Renal cortical epithelial cell (primary cell): ENCODE measurements around the gene DOCK8. TPM values are rescaled to one million over a fixed set of nuclear protein-coding genes. Genes with fewer than 3 reads are reported as not detected.
A peak's percentile ranks its signal among the peaks of the same experiment; 100 is the strongest.
"Not testable (repeated sequence)": the region's sequence is repeated elsewhere in the genome, so short reads cannot be mapped to it uniquely, and the experiment has no call there.

ENCODE experiments used
- DNase-seq: peaks from one replicate; pipeline ENCODE4 v3.0.0-alpha.2; 2011; ENCODE audit warnings: low read depth
- total RNA-seq: library from RNA; depleted of rRNA; stranded (reverse); fragments of >200 nt; gene quantifications from 2 replicates; pipeline ENCODE4 v1.2.3, GENCODE V29; 2014

The DOCK8 gene
- total RNA-seq, 1 donor from 2014 or later = 0.85 TPM

- no peak for DNase-seq
Measured at GRCh38 chr9:363274-363612, 148.6 kb downstream of the DOCK8 start.

GRCh38 chr9:365436-365835, 150.8 kb downstream of the DOCK8 start:
- no peak for DNase-seq

- no peak for DNase-seq
Measured at GRCh38 chr9:366620-367019, 152.0 kb downstream of the DOCK8 start.

GRCh38 chr9:370086-370485, 155.4 kb downstream of the DOCK8 start:
- DNase-seq = no peak

DNA sequence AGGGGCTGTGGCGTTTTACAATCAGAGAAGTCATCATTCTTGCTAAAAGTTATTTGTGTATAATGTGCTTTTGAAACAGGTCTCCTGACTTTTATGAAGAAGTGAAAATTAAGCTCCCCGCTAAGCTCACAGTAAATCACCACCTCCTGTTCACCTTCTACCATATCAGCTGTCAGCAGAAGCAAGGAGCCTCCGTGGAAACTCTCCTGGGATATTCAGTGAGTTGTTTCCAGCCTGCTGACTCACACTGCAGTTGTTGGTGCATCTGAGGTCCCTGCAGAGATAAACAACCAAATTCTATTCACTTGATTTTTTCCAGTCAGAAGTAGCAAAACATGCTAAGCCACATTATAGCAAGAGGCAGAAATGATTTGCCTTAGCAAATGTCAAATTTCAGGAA, 156.7 kb downstream of the DOCK8 start:
- DNase-seq = no peak

DNA sequence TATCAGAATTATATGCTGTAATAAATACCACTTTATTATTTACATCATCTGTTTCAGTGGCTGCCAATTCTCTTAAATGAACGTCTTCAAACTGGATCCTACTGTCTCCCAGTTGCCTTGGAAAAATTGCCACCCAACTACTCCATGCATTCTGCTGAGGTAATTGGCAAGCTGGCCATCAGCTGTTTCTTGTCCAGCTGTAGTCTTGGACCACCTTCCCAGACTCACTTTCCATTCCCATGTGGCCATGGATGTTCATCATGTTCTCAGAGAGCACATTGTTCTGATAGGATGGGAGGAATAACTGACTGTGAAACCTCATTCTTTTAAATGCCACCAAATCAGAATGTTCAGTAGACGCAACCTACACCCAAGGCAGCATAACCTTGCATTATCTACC, 157.5 kb downstream of the DOCK8 start:
- DNase-seq = no peak

DNA sequence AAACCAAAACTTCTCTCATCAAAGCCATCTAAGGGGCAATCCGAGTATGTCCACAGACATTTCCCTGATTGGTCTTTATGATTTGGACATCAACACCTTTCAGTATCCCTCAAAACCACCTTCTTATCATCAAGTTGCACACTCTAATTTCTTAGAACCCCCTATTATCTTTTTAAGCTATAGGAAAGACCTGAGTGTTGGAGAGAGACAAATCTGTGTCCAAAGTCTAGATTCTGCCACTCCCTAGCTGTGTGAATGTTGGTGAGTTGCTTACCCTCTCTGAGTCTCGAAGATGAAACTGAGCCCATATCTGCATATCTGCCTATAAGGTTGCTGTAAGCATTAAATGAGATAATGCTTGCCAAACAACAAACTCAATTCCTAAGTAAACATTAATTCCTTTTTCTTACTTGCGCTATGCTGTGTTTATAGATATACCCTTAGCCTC, 159.1 kb downstream of the DOCK8 start:
- no peak for DNase-seq

DNA sequence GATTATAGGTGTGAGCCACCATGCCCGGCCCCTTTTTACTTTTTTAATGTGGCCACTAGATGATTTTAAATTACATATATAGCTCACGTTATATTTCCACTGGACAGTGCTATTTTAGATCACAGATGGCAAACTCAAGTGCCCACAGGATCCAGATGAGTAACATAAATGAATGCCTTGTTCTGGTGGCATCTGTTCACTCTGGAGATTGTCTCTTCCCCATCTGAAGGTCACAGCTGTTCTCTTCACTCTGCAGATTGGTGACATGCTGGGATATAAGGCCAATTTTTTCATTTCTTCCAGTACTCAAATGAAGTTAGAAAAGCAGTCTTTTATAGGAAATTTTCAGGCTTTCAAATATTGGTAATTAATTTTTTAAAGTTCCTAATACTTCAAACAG, 160.1 kb downstream of the DOCK8 start:
- DNase-seq = no peak

- DNase-seq = no peak
Measured at GRCh38 chr9:376115-376514, 161.4 kb downstream of the DOCK8 start.

GRCh38 chr9:378263-378662, 163.6 kb downstream of the DOCK8 start:
- DNase-seq = no peak

DNA sequence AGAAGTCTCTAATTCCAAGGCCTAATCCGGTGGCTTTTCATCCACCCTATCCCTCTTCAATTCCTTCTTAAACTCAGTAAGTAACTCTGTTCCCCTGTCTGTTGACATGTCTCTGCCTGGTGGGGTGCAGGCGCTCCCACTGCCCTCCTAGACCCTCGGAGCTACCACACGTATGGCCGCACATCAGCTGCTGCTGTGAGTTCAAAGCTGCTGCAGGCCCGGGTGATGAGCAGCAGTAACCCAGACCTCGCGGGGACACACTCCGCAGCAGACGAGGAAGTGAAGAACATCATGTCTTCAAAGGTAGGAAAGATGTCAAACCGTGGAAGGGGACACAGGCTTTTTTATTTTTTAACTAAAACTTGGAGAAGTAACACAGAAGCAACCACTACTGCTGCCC, 167.7 kb downstream of the DOCK8 start:
- no peak for DNase-seq

GRCh38 chr9:385818-386398, 171.2 kb downstream of the DOCK8 start:
- peak; percentile 65 for DNase-seq

- DNase-seq = no peak
Measured at GRCh38 chr9:389159-389558, 174.5 kb downstream of the DOCK8 start.

DNA sequence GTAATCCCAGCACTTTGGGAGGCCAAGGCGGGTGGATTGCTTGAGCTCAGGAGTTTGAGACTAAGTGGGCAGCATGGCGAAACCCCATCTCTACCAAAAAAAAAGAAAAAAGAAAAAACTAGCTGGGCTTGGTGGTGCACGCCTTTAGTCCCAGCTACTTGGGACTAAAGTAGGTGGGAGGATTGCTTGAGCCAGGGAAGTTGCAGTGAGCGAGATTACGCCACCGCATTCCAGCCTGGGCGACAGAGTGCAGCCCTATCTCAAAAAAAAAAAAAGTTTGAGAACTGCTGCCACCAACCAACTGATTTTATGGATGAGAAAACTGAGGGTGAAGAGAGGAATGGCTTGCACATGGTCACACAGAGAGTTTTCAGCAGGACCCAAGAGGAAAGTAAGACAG, 175.1 kb downstream of the DOCK8 start:
- no peak for DNase-seq

GRCh38 chr9:392077-392804, 177.6 kb downstream of the DOCK8 start:
- DNase-seq = no peak

DNA sequence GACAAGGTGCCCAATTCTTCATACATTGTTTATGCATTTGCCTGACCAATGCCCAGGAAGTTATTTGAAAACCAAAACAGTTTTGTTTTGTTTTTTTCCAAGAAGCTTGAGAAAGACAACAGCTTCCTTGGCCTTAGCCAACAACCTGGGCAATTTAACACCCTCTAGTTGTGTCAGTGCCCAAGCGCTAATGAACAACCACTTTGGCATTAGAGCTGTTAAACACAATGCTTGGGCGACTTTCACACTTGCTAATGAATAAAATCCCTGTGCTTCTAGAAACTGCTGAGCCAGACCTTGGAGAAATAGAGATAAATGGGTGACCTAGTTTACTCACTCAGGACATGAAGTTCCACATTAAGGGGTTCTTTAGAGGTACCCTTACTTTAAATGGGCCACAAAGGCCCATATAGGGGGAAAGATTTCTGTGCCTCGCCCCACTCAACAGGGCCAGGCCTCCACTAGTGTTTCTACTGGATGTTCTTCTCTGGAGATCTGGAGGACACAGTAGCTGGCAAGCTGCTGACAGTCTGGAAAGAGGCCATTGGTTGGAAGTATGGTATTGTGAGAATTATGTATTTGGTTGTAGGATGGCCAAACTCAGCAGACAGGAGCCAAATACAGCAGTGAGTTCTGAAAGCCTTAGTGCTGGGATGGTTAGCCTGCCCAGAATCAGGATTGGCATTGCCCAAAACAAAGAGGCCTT, 179.8 kb downstream of the DOCK8 start:
- no peak for DNase-seq

- no peak for DNase-seq
Measured at GRCh38 chr9:396396-396795, 181.7 kb downstream of the DOCK8 start.

GRCh38 chr9:398085-398484, 183.4 kb downstream of the DOCK8 start:
- no peak for DNase-seq

- DNase-seq = no peak
Measured at GRCh38 chr9:401223-401622, 186.6 kb downstream of the DOCK8 start.

- DNase-seq = no peak
Measured at GRCh38 chr9:404234-404633, 189.6 kb downstream of the DOCK8 start.

- DNase-seq = no peak
Measured at GRCh38 chr9:405341-405740, 190.7 kb downstream of the DOCK8 start.

DNA sequence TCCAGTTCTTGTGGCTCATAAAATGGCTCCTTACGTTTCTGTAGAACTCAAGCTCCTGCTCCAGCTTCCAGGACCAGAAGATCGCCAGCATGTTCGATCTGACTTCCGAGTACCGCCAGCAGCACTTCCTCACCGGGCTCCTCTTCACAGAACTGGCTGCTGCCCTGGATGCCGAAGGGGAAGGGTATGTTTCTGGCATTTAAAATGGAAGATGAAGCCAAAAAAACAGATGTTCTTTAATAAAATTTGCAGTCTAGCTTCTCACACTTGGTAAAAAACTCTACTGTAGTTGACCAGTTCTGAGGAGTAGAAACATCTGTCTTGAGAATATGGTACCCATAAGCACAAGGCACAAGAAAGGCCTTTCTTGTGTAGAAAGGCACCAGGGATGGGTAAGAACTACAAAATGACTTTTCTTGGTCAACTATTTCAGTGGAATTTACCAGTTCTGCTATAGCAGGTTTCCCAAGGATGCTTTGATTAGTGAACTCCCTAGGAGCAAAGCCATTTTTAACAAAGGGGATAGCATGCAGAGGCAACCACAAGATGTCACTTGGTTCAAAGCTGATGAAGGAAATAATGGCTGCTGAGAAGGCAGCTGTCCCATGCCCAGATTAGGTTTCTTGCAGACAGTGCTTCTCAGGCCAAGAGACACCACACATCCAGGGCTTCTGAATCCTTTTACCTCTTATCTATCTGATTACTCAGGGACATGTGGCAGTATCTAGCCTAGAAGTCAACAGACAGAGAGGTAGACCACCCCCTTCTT, 192.4 kb downstream of the DOCK8 start:
- peak; percentile 26 for DNase-seq

DNA sequence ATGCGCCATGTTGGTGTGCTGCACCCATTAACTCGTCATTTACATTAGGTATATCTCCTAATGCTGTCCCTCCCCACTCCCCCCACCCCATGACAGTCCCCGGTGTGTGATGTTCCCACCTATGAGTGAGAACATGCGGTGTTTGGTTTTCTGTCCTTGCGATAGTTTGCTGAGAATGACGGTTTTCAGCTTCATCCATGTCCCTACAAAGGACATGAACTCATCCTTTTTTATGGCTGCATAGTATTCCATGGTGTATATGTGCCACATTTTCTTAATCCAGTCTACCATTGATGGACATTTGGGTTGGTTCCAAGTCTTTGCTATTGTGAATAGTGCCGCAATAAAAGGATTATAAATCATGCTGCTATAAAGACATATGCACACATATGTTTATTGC, 195.0 kb downstream of the DOCK8 start:
- not testable (repeated sequence) for DNase-seq
